ENCODE results near the gene HIGD1A.

The HIGD1A gene

GRCh38 chr3:42771271-42771670 is 33.0 kb downstream of the HIGD1A start:
- in situ Hi-C loops (cut with HindIII; ENCODE audit: low pct_ligation_motif_present, low pct_unique_long_range_greater_than_20kb, low sequenced_read_pairs), result no loop called here
- no peak for DNase-seq

DNA sequence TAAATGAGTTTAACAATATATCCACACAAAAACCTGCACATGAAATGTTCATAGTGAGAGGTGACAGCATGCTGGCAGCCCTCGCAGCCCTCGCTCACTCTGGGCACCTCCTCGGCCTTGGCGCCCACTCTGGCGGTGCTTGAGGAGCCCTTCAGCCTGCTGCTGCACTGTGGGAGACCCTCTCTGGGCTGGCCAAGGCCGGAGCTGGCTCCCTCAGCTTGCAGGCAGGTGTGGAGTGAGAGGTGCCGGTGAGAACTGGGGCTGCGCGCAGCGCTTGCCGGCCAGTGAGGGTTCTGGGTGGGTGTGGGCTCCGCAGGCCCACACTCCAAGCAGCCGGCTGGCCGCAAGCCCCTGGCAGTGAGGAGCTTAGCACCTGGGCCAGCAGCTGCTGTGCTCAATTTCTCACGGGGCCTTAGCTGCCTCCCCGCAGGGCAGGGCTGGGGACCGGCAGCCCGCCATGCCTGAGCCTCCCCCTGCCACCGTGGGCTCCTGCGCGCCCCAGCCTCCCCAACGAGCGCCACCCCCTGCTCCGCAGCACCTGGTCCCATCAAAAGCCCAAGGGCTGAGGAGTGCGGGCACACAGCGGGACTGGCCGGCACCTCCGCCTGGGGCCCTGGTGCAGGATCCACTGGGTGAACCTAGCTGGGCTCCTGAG is 34.7 kb downstream of the HIGD1A start:
- no peak for DNase-seq
- in situ Hi-C loops (cut with HindIII; ENCODE audit: low pct_ligation_motif_present, low pct_unique_long_range_greater_than_20kb, low sequenced_read_pairs), result no loop called here

GRCh38 chr3:42764561-42765295 is 39.6 kb downstream of the HIGD1A start:
- DNase-seq, result no peak

GRCh38 chr3:42764115-42764514 is 40.2 kb downstream of the HIGD1A start:
- DNase-seq, result no peak
- in situ Hi-C loops (cut with HindIII; ENCODE audit: low pct_ligation_motif_present, low pct_unique_long_range_greater_than_20kb, low sequenced_read_pairs), result no loop called here

More at GRCh38 chr3:42764561-42765295, 39.6 kb downstream of the HIGD1A start:
- in situ Hi-C loops (cut with HindIII; ENCODE audit: low pct_ligation_motif_present, low pct_unique_long_range_greater_than_20kb, low sequenced_read_pairs), result no loop called here

DNA sequence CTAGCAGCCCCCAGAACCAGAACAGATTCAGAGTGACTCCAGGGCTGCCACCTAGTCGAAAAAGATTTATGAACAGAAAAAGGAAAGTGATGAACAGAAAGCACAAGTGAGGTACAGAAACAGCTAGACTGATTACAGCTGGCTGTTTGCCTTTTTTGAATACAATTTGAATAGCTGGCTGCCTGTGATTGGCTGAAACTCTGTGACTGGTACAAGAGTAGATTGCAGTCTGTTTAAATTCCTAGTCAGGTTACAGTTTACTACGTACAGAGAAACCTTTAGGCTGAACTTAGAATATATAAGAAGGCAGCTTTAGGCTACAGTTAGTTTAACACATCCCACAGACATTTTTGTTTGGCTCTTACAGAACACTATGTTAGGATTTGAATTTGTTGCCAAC is 41.3 kb downstream of the HIGD1A start:
- no peak for DNase-seq
- in situ Hi-C loops (cut with HindIII; ENCODE audit: low pct_ligation_motif_present, low pct_unique_long_range_greater_than_20kb, low sequenced_read_pairs), result no loop called here

GRCh38 chr3:42762046-42762724 is 42.1 kb downstream of the HIGD1A start:
- DNase-seq, result no peak
- in situ Hi-C loops (cut with HindIII; ENCODE audit: low pct_ligation_motif_present, low pct_unique_long_range_greater_than_20kb, low sequenced_read_pairs), result no loop called here

GRCh38 chr3:42758126-42758525 is 46.2 kb downstream of the HIGD1A start:
- in situ Hi-C loops (cut with HindIII; ENCODE audit: low pct_ligation_motif_present, low pct_unique_long_range_greater_than_20kb, low sequenced_read_pairs), result no loop called here
- no peak for DNase-seq

DNA sequence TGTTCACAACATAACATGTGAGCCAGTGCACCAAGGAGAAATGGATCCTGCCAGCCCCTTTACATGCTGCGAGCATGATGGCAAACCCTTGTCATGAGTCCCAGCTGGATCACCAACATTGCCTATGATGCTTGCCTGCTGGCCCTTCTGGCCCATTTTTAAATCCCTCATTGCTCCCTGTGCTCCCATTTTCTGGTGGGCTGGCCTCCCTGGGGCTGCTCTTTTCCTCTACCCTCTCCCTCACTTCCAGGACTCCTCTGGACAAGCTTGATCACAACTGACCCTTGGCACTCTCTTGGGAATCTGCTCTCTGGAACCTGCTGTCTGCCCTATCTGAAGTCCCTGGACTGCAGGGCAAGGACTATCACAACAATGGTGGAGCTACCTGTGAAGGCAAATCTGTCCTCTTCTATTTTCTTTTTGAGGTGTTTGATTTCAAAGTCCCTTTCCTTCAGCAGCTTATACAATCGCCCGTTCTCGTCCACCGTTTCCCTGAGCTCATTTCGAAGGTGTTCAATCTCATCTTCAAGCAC is 47.5 kb downstream of the HIGD1A start:
- no peak for DNase-seq
- in situ Hi-C loops (cut with HindIII; ENCODE audit: low pct_ligation_motif_present, low pct_unique_long_range_greater_than_20kb, low sequenced_read_pairs), result no loop called here

DNA sequence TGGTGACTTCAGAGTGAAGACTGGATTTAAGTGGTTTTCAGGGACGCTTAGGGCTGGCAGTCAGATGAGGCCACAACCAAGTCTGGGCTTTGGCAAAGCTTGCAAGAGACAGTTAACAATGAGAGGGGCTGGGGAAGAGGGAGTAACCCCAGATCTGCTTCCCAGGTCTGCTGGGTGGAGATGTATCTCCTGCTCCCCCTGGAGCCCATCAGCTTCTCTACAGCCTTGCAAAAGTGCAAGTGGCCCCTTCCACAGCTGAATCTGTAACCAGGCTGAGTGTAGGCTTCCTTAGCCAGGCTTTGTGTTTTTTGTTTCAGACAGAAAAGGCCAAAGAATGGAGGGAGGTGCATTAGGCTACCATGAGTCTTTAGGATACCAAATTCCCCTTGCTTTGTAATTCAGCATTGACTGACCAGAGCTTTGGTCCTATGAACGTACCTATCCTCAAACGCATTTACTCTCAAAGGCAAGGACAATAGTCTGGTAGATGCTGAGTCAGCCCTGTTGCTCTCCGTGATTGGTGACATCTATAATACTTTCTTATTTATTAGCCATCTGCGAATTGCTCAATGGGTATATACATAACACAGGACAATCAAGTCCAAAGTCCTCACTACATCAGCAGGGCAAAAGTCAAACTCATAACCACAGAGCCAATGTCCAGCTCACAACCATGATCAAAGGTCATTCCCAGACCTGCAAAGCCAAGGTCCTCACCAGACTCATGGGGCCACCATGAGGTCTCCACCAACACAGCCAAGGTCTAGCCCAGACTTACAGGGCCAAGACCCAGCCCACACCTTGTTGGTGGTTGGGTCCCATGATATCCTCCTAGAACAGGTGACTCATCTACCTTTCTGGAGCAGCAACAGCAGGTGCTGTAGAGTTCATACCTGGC is 48.4 kb downstream of the HIGD1A start:
- DNase-seq, result peak; percentile 30
- in situ Hi-C loops (cut with HindIII; ENCODE audit: low pct_ligation_motif_present, low pct_unique_long_range_greater_than_20kb, low sequenced_read_pairs), result no loop called here

GRCh38 chr3:42753757-42754156 is 50.5 kb downstream of the HIGD1A start:
- in situ Hi-C loops (cut with HindIII; ENCODE audit: low pct_ligation_motif_present, low pct_unique_long_range_greater_than_20kb, low sequenced_read_pairs), result no loop called here
- DNase-seq, result no peak

DNA sequence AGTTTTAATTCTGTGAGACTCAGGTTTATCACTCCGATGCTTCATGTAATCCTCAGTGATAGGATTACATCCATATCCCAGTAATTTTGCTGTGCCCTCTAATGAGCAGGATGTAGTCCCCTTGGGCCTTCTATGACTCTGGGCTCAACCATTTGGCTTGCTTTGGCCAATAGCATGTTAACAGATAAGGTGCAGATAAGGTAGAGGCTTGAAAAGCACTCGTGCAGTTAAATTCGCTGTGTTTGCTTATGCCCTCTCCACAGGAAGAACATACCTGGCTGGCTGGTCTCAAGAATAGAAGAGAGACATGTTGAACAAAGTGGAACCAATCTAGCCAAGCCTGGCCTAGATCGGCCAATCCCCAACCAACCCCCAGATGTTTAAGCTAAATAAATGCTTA is 51.3 kb downstream of the HIGD1A start:
- no peak for DNase-seq
- in situ Hi-C loops (cut with HindIII; ENCODE audit: low pct_ligation_motif_present, low pct_unique_long_range_greater_than_20kb, low sequenced_read_pairs), result no loop called here

DNA sequence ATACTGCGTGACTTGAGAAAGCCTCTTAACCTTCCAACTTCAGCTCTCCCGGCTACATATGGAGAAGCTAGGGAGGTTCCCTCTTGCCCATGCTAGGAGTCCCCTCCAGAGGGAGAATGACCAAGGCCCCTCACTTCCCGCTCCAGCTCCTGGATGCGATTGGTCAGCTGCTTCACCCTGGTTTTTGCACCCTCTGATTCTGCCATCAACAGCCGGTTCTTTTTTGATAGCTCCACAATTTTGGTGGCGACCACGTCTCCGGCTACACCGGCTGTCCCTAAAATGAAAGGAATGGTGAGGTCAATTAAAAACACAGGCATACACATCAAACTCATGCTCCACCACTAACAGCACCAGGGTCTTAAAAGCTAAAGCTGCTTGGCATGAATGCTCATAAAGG is 51.8 kb downstream of the HIGD1A start:
- DNase-seq, result no peak
- in situ Hi-C loops (cut with HindIII; ENCODE audit: low pct_ligation_motif_present, low pct_unique_long_range_greater_than_20kb, low sequenced_read_pairs), result no loop called here

GRCh38 chr3:42751609-42752008 is 52.7 kb downstream of the HIGD1A start:
- no peak for DNase-seq
- in situ Hi-C loops (cut with HindIII; ENCODE audit: low pct_ligation_motif_present, low pct_unique_long_range_greater_than_20kb, low sequenced_read_pairs), result no loop called here

- in situ Hi-C loops (cut with HindIII; ENCODE audit: low pct_ligation_motif_present, low pct_unique_long_range_greater_than_20kb, low sequenced_read_pairs), result no loop called here
- no peak for DNase-seq
Observed at GRCh38 chr3:42750834-42751233, 53.5 kb downstream of the HIGD1A start.

GRCh38 chr3:42749753-42750231 is 54.5 kb downstream of the HIGD1A start:
- DNase-seq, result peak; percentile 12

GRCh38 chr3:42749025-42749752 is 55.1 kb downstream of the HIGD1A start:
- in situ Hi-C loops (cut with HindIII; ENCODE audit: low pct_ligation_motif_present, low pct_unique_long_range_greater_than_20kb, low sequenced_read_pairs), result no loop called here
- DNase-seq, result no peak

More at GRCh38 chr3:42749753-42750231, 54.5 kb downstream of the HIGD1A start:
- in situ Hi-C loops (cut with HindIII; ENCODE audit: low pct_ligation_motif_present, low pct_unique_long_range_greater_than_20kb, low sequenced_read_pairs), result no loop called here

GRCh38 chr3:42747581-42747980 is 56.7 kb downstream of the HIGD1A start:
- in situ Hi-C loops (cut with HindIII; ENCODE audit: low pct_ligation_motif_present, low pct_unique_long_range_greater_than_20kb, low sequenced_read_pairs), result no loop called here
- no peak for DNase-seq

All from ACHN (cell line).